Activated CD8-positive, alpha-beta T cell treated with anti-CD3 and anti-CD28 coated beads for 36 hours (primary cell): ENCODE results near the gene KRT1. TPM values are rescaled to one million over a fixed set of nuclear protein-coding genes. Genes with fewer than 3 reads are reported as not detected.

ENCODE experiments used
- ATAC-seq: fragments of 200-7000 bp; cut with Tn5 transposase; one replicate; pipeline ENCODE4 v1.10.0; 2021; ENCODE audit warnings: mild to moderate bottlenecking, moderate library complexity
- CTCF ChIA-PET: fragments of 350-600 bp; sonication (Branson Sonifier 250); formaldehyde crosslinking; loops from one replicate; lab custom pipeline; 2021; ENCODE audit warnings: antibody characterized with exemption; lab: Charles Lee
- POLR2A ChIA-PET: fragments of 350-600 bp; sonication (Branson Sonifier 250); formaldehyde crosslinking; loops from one replicate; lab custom pipeline; 2021; ENCODE audit warnings: antibody characterized with exemption; lab: Charles Lee
- DNase-seq: peaks from one replicate; pipeline ENCODE4 v3.0.0-alpha.2; 2020
- H3K27ac Mint-ChIP-seq: one replicate; pipeline ENCODE4 v1.8.0; 2021; ENCODE audit warnings: mild to moderate bottlenecking, mixed read lengths
- H3K27me3 Mint-ChIP-seq: one replicate; pipeline ENCODE4 v1.8.0; 2021; ENCODE audit warnings: mixed read lengths
- H3K36me3 Mint-ChIP-seq: one replicate; pipeline ENCODE4 v1.8.0; 2021; ENCODE audit warnings: low read depth, mixed read lengths
- H3K4me1 Mint-ChIP-seq: one replicate; pipeline ENCODE4 v1.8.0; 2021; ENCODE audit warnings: low read depth, mixed read lengths
- H3K4me3 Mint-ChIP-seq: one replicate; pipeline ENCODE4 v1.8.0; 2021; ENCODE audit warnings: mild to moderate bottlenecking, moderate library complexity, mixed read lengths
- H3K9me3 Mint-ChIP-seq: one replicate; pipeline ENCODE4 v1.8.0; 2021; ENCODE audit warnings: mixed read lengths
- CTCF ChIP-seq: fragments of 200-600 bp; IDR thresholded peaks from one replicate; pipeline ENCODE4 v1.8.0; 2022; ENCODE audit warnings: antibody characterized with exemption, mild to moderate bottlenecking
- intact Hi-C: fragments of 100-400 bp; cut with micrococcal nuclease; formaldehyde crosslinking; loops from one replicate; pipeline ENCODE4 v1.10.0; 2022
- total RNA-seq, 2 experiments: library from RNA; stranded (reverse); gene quantifications; one replicate each; pipeline ENCODE4 v1.2.3, GENCODE V29; 2021

Gene KRT1
- total RNA-seq, 2 experiments from 2014 or later = not detected

- Mint-ChIP-seq H3K36me3 (no peaks in the 10 kb centered on the region), H3K4me3 (no peak overlapping the region), H3K4me1 (peaks cover 35% of the 10 kb centered on the region), H3K9me3 (no peaks in the 10 kb centered on the region), H3K27ac (no peak overlapping the region), H3K27me3 (no peaks in the 10 kb centered on the region)
- ChIA-PET POLR2A (no interaction called here), CTCF (interaction anchor here (2.0 kb wide), 1 partner anchor 294 kb away, joined by 5 read pairs; no protein-coding TSS in a partner anchor)
- no peak for ATAC-seq
- TF ChIP-seq CTCF = no peak
- intact Hi-C loops = no loop called here
- no peak for DNase-seq
These were observed 5.9 kb upstream of the KRT1 start for GRCh38 chr12:52686063-52686462.

- peaks cover 35% of the 10 kb centered on the region for H3K4me1 Mint-ChIP-seq
- no peaks in the 10 kb centered on the region for H3K27me3 Mint-ChIP-seq
- H3K4me3 Mint-ChIP-seq = no peak overlapping the region
- no peaks in the 10 kb centered on the region for H3K9me3 Mint-ChIP-seq
- POLR2A ChIA-PET = no interaction called here
- CTCF ChIA-PET = no interaction called here
- no peak overlapping the region for H3K27ac Mint-ChIP-seq
- TF ChIP-seq CTCF = no peak
- DNase-seq = no peak
- no peak for ATAC-seq
- H3K36me3 Mint-ChIP-seq = no peaks in the 10 kb centered on the region
- intact Hi-C loops = no loop called here
These were observed 5.2 kb upstream of the KRT1 start for GRCh38 chr12:52685406-52685890.

- Mint-ChIP-seq H3K9me3 (no peaks in the 10 kb centered on the region), H3K4me3 (no peak overlapping the region), H3K27ac (no peak overlapping the region), H3K27me3 (no peaks in the 10 kb centered on the region), H3K36me3 (no peaks in the 10 kb centered on the region), H3K4me1 (peaks cover 38% of the 10 kb centered on the region)
- CTCF ChIA-PET = no interaction called here
- DNase-seq (no peak), ATAC-seq (no peak)
- intact Hi-C loops = no loop called here
- POLR2A ChIA-PET = no interaction called here
- TF ChIP-seq CTCF = no peak
These were observed 4.2 kb upstream of the KRT1 start for GRCh38 chr12:52684431-52684830.

GRCh38 chr12:52683575-52684300 is 3.5 kb upstream of the KRT1 start:
- Mint-ChIP-seq H3K36me3 (no peaks in the 10 kb centered on the region), H3K4me1 (peaks cover 38% of the 10 kb centered on the region), H3K4me3 (no peak overlapping the region), H3K27me3 (no peaks in the 10 kb centered on the region), H3K27ac (no peak overlapping the region), H3K9me3 (no peaks in the 10 kb centered on the region)
- ATAC-seq (no peak), DNase-seq (no peak)
- ChIA-PET POLR2A (interaction anchor here (1.0 kb wide), 1 partner anchor 119 kb away, joined by 3 read pairs; no protein-coding TSS in a partner anchor), CTCF (no interaction called here)
- TF ChIP-seq CTCF = no peak
- intact Hi-C loops = no loop called here

- CTCF ChIA-PET = no interaction called here
- TF ChIP-seq CTCF = no peak
- Mint-ChIP-seq H3K27me3 (no peaks in the 10 kb centered on the region), H3K36me3 (no peaks in the 10 kb centered on the region), H3K4me3 (no peak overlapping the region), H3K27ac (no peak overlapping the region), H3K4me1 (peaks cover 38% of the 10 kb centered on the region), H3K9me3 (no peaks in the 10 kb centered on the region)
- POLR2A ChIA-PET = interaction anchor here (1.0 kb wide), 1 partner anchor 120 kb away, joined by 3 read pairs; no protein-coding TSS in a partner anchor
- intact Hi-C loops = no loop called here
- ATAC-seq (no peak), DNase-seq (no peak)
These were observed 2.8 kb upstream of the KRT1 start for GRCh38 chr12:52682938-52683574.
